GM12892 (cell line): Measurements from ENCODE around the gene AXIN2.

Experiments
- POLR2AphosphoS5 ChIP-seq: IDR thresholded peaks from 2 replicates; pipeline ENCODE4 v1.6.1; 2011; ENCODE audit warnings: low read depth, low read length, control low read depth
- TAF1 ChIP-seq: IDR thresholded peaks from 2 replicates; pipeline ENCODE4 v1.6.1; 2011; ENCODE audit warnings: low read depth, mild to moderate bottlenecking, control low read depth, low read length, borderline replicate concordance

GRCh38 chr17:65529761-65530522 lies 31.5 kb downstream of the AXIN2 start:
- TF ChIP-seq POLR2AphosphoS5 = no peak
- no peak for TF ChIP-seq TAF1
